Erythroblast (primary cell): ENCODE results near the gene KCNT1.

Experiments used
- GATA1 ChIP-seq: IDR thresholded peaks from 2 replicates; pipeline ENCODE4 v1.6.1; 2011; ENCODE audit warnings: low read depth, mild to moderate bottlenecking, control low read depth, low read length, moderate library complexity
- POLR2A ChIP-seq: IDR thresholded peaks from 2 replicates; pipeline ENCODE4 v1.6.1; 2011; ENCODE audit warnings: mild to moderate bottlenecking, low read length

DNA sequence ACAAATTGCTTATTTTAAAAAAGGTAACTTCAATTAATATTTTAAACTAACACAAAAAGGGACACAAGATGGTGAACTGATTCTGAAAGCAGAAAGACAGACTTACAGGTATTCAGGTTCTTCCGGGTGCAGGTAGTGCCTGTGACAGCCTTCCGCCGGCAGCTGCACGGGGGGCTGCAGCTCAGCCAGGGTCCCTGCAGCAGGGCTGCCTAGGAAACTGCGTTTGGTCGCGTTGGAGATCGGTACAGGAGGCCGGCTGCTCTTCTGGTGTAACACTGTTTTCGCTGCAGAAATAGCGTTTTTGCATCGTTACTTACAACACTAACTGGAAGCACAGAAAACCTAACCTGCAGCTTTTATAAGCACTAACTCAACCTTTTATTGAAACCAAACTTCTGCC is 125.3 kb downstream of the KCNT1 start:
- TF ChIP-seq POLR2A (no peak), GATA1 (no peak)
